NCI-H128 (cell line): ENCODE measurements around the gene TMTC1.
"Not testable (repeated sequence)": the region's sequence is repeated elsewhere in the genome, so short reads cannot be mapped to it uniquely, and the experiment has no call there.

Experiments used
- DNase-seq: peaks from one replicate; lab custom pipeline; 2025; ENCODE audit not compliant: unreplicated experiment; lab: John Stamatoyannopoulos, UW

TMTC1 gene

DNA sequence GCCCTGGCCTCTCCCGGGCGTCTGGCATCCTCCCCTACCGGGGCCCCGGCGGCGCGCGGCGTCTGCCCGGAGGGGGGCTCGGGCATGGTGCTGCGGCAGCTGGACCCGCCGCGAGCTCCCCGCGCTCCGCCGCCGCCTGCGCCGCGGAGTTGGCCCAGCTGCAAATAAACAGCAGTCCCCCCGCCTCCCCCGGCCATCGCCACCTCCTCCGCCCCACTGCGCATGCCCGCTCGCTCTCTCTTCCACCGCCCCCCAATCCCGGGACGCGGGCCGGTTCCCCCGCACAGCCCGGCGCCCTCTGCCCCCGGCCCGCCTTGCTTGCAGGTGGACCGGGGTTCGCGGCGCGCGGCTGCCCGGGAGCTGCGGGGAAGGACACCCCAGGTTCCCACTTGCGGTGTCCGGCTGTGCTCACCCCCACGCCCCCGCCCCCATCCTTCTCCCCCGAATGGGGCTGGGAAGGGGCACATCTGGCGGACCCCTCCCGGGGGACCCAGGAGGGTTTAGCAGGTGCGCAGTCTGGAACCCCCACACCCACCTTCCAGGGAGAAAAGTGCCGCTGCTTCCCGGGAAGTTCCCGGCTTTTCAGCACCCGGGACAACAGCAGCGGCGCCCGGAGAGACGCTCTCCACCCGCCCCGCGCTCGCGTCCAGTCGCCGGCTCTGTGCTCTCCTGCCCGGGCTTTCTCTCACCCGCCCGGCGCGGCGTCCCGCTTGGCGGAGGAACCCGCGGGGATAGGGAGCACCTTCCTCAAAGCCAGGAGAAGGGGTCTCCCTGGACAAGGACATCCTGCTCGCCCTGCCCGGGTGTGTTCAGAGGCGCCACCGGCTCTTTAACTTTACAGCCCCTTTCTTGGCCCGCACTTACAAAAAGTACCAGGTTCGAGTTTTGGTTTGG, at the start of gene TMTC1:
TSS of gene TMTC1 (minus strand) at position 170 of the 894 bp plus-strand sequence. CDS start 191 bp downstream, outside the sequence.
- DNase-seq: peak; percentile 41

DNA sequence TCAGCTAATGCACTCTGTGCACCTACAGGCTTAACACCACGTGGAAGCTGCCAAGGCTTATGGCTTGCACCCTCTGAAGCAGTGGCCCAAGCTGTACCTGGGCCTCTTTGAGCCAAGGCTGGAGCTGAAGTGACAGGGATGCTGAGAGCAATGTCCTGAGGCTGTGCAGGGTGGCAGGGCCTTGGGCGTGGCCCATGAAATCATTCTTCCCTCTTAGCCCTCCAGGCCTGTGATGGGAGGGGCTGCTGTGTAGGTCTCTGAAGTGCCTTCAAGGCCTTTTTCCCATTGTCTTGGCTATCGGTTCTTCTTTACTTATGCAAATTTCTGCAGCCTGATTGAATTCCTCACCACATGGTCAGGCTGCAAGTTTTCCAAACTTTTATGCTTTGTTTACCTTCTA, 47.4 kb upstream of the TMTC1 start:
- no peak for DNase-seq

DNA sequence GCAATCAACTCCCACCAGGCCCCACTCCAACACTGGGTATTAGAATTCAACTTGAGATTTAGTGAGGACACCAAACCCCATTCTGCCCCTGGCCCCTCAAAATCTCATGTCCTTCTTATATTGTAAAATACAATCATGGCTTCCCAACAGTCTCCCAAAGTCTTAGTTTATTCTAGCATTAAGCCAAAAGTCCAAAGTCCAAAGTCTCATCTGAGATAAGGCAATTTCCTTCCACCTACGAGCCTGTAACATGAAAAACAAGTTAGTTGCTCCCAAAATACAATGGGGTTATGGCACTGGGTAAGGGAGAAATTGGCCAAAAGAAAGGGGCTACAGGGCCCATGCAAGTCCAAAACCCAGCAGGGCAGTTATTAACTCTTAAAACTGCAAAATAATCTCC, 46.6 kb upstream of the TMTC1 start:
- no peak for DNase-seq

DNA sequence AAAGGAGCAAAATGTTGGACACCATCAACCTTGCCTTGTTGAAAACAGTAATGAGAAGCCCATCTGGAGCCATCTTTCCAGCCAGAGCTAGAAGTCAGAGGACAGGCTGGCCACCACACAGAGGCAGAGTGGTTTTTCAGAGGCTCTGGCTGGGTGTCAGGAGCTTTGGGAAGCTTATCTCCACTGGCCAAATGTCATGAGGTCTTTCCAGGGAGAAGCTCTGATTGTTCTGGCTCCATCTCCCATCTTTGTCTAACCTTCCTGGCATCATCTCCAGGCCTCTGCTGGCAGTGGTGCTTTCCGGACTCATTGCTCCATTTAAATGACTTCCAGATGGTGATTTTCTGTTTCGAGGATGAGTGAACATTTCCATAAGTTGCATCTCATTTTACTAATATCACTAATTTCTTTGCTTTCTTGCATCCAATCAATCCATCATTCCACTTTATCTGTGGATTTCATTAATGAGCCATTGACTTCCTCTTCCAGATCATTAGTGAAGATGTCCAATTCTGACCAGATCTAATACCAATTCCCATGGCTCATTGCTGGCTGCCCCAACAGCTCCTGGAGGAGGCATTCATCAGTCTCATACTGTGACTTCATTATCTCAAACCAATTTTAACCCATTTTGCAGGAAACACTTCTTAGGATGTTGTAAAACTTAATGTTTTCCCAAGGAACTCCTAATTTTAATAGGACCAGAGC, 35.3 kb upstream of the TMTC1 start:
- DNase-seq: no peak

DNA sequence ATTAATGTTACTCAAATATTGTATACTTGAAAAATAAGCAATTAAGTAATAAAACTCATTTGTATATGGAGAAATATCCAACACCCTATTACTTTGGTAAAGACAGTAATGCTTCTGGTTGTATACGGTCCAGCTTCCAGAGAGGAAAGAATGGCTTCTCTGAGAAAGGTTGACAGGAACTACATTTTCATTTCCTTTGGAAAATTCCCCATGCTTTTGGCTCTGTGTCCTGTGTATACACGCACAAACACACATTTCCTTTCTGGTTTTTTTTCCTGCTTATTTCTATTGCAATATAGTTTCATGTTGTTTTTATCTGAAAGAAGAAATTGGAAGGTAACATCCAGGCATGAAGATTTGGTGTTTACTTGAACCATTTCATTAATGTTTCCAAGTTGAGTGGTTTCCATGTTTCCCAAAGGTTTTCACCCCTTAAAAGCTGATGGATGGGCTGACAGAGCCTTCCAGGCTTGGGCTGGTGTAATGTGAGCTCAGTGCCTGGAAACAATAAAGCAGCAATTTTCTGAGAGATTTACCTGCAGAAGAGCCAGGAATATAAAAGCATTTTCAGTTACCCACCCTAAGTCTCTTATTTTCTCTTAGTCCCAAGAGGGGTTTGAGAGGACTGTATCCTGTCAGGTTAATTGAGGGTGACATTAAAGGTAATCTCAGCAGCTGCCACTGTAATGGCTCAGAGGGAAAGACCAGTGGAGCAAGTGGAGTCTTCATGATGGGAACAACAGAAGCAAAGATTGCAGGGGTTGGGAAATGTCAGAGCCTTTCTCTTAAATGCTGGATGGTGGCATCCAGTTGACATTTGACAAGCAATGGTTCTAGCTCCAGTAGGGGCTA, 33.4 kb upstream of the TMTC1 start:
- no peak for DNase-seq

DNA sequence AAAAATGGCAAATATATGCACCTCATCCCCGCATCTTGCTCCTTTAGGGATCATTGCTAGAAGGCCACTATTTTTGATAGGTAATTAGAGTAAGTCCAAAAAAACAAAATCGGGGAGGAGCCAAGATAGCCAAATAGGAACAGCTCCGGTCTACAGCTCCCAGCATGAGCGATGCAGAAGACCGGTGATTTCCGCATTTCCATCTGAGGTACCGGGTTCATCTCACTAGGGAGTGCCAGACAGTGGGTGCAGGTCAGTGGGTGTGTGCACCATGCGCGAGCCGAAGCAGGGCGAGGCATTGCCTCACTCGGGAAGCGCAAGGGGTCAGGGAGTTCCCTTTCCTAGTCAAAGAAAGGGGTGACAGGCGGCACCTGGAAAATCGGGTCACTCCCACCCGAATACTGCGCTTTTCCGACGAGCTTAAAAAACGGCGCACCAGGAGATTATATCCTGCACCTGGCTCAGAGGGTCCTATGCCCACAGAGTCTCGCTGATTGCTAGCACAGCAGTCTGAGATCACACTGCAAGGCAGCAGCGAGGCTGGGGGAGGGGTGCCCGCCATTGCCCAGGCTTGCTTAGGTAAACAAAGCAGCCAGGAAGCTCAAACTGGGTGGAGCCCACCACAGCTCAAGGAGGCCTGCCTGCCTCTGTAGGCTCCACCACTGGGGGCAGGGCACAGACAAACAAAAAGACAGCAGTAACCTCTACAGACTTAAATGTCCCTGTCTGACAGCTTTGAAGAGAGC, 26.0 kb upstream of the TMTC1 start:
- DNase-seq: not testable (repeated sequence)

DNA sequence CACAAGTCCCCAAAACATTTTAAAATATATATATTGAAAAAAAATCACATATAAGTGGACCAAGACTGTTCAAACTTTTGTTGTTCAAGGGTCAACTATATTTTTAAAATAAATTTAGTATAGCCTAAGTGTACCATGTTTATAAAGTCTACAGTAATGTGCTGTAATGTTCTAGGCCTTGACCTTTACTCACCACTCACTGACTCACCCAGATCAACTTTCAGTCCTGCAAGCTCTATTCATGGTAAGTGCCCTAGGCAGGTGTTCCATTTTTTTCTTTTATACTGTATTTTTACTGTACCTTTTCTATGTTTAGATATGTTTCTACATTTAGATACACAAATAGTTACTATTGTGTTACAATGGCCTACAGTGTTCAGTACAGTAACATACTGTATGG, 23.4 kb upstream of the TMTC1 start:
- DNase-seq: no peak

DNA sequence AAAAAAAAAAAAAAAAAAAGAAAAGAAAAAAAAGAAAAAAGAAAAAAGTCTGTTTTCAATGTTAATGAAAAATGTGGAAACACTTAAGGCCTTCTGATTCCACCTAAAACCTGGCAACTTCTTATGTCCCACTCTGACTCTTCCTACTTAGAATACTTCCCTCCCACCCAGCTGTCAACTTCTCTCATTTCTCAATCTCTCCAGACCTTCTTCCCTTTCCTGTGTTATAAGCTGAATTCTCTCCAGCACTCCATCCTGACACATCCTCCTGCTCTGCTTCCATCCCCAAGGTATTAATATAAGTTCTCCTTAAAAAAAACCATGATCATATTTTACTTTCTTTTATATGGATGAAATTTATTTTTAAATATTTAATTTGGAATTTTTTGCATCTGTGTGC, 20.3 kb upstream of the TMTC1 start:
- DNase-seq: no peak

DNA sequence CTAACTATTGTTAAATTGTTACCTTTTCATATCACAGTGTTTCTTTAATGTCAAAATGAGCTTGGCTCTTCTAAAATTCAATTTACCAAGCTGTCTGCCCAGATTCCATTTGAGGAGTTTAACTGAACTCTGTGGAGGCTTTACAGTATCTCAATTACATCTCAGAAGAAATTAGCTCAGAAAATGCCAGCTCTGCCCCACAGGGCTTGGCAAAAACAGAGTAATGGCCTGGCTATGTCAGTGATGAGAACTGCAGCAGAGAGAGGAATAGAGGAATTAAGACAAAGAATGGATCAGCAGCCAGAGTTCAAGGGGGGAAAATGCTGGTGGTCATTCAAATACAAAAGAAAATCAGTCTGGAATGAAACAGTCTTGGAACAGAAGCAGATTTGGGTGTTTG, 15.8 kb upstream of the TMTC1 start:
- DNase-seq: no peak

DNA sequence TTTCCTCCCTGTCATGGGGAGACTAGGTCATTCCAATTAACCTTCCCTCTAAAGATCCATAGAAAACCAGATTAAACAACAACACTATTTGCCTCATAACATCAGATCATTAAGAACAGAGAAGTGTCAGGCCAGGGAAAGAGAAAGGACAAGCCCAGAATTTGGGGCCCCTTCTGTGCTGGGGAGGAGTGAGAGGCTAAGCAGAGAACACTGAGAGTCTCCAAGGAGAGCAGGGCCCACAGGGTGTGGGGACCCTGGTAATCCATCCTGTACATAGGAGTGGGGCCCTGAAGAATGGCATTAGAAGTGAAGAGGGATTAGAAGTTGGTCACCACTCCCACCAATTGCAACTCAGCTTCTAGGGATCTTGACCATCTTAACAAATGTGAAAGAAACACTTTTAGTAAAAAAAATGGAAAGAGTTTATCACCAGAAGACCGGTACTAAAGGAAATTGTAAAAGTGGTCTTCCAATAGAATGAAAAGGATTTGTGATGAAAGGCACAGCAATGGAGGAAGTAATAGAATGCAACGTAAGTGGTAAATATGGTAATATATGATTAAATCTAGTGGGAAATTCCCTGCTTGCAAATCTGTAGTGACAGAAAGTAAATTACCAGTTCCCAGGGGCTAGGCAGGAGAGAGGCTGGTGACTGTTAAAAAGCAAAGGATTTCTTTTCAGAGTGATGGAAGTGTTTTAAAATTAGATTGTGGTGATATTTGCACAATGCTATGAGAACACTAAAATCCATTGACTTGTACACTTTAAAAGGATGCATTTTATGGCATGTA, 14.0 kb upstream of the TMTC1 start:
- DNase-seq: no peak

DNA sequence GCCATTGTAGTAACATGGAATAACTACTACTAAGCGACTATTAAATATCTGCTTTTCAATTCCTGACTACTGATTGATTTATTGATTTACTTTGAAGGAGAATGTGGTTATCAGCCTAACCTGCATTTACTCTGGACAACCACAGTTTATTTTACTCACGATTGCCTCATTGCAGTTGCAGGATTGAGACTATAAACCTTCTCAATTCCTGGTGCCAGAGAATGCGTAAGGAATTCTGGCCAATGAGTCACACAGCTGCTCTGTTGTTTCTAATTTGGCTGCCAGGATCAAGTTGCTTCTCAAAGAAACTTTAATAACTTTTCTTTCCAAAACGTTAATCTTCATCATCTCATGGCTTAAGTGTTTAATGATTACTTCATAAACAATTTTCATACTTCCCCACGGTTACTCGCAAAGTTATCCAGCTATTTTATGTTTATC, 13.1 kb upstream of the TMTC1 start:
- no peak for DNase-seq

DNA sequence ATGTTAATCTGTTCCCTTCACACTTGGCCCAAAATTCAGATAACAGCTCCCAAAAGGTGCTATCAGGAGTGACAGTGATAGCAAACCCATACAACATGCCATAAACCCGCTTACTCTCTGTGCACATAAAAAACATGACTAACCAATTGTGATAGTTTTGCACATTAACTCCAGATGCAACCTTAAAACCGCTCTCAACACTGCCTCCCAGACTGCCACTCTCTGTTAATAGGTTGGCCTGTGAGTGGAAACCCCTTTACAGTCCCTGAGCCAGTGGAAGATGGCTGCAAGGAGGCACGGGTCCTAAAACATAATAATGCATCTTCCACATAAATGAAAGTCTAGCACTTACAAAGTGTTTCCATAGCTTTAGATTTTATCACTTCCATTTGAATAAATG, 12.0 kb upstream of the TMTC1 start:
- no peak for DNase-seq

DNA sequence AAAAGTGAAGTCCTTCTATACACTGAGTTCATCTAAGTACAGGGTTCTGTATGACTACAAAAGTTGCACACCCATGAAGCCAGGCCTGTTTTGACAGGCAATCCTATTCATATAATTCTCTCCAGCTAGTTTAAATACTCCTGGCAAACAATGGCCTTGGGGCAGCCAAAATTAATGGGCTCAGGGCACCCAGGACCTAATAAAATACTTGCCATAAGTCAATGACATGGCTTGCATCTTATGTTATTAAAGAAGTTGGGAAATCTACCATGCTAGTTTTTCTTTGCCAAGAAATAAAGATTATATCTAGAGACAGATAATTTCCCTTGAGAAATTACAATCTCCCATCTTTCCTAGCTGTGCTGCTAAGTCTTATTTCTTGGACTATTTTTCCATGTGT, 11.1 kb upstream of the TMTC1 start:
- DNase-seq: no peak

DNA sequence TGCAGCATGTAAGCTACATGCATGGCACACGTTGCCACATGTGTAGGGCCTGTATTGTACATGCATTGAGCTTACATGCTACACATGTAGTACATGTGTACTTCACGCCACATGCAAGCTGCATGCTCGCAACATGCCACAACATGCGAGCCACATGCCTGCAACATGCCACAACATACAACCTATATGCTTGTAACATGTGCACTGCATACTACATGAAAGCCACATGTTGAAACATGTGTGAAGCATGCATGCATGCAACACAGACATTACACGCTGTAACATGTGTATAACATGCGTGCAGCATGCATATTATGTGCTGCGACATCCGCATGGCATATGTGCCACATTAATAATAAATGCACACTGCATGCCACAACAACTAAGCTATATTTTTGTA, 9.1 kb upstream of the TMTC1 start:
- DNase-seq: no peak

DNA sequence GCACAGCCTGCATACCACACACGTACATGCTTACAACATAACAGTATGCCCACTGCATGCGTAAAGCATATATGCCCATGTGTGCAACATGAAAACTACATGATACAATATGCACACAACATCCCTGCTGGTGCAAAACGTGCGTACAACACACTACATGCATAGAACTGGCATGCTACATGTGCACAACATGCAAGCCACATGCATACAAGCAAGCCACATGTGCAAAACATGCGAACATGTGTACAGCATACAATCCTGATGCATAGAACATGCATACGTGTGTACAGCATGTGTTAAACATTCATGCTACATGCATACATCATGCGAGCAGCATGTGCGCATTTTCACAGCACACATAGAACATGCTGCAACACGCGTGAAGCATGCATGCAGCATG, 8.4 kb upstream of the TMTC1 start:
- no peak for DNase-seq

DNA sequence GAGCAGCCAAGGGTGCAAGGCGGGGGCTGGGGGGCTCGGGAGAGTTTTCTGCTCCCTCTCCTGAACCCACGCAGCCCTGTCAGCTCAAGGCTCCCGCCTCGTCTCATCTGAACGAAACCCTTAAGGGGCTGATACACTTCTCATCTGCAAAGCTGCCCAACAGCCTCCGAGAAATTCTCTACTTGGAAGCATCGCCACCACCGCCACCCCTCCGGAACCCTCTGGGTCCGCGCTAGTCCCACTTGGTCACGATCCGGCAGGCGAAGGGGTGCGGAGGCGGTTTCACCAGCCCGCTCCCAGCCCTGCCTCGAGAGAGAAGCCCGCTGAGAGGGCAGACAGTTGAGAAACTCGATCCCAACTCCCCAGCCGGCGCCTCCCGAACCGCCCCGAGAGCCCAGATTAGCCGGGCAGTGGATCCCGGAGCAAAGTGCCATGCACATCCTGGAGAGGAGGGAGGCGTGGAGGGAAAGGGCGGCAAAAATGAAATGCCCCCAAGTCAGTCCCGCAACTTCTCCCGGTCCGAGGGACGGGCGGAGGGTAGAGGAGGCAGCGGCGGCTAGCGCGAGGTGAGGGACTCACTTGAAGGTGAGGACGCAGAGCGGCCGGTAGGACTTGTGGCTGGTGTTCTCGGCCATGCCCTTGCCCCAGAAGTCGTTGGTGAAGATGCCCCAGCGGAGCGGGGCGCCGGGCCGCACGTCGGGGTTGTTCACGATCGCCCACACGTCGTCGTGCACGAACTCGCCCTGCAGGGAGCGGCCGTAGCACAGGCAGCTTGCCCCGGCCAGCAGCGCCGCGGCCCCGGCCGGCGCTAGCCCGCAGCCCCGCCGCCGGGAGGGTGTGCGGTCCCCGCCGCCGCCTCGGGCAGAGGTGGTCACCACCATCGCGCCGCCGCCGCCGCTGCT, 620 bp downstream of the TMTC1 start:
- DNase-seq: peak; percentile 29

DNA sequence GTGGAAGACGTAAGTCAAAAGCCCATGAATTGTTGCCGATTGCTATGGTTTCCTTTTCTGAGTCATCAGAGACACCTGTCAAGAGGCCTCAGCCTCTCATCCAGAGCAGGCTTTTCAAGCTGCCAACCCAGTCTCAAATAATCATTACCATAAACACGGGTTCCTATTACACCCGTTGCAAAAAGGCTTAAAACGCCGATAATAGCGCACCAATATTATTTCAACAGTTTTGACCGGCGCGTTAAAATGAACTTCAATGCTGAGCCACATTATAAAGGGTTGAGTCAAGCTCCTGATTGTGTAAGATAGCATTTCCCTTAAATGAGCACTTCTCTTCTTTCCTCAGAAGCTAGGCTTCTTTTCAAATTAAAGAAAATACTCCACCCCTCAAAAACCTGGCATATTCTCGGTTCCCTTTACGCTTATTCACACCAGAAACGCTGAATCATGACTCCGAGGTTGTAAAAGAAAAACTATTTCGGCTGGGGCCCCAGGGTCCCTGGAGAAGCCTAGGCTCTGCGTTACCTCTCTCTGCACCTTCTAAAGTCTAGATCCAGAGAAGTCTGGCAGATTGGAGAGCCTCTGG, 1.4 kb downstream of the TMTC1 start:
- DNase-seq: peak; percentile 40

DNA sequence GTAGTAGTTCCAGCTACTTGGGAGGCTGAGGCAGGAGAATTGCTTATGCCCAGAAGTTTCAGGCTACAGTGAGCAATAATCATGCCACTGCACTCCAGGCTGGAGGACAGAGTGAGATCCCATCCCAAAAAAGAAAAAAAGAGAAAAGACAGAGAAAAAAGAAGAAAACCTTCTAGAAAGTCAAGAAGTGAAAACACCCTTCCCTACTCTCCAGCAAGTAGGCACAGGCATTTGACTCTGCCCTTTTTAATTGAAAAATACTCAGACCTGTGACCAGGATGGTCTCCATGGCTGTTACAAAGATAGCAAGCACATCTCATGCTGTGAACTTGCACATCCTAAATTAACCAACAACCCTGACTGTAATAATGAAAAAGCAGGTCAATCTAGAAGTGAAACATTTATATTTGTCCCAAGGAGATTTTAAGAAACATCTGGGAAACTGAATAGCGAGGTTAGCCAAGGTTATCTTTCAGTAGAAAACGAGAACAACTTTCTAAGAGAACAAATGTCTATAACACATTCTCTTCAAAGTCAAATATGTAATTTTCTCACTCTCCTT, 2.0 kb downstream of the TMTC1 start:
- DNase-seq: no peak
